GM23338 (cell line): ENCODE results near the gene RPS5. TPM values are rescaled to one million over a fixed set of nuclear protein-coding genes. Genes with fewer than 3 reads are reported as not detected.

Experiments
- ATAC-seq: fragments of 200-7000 bp; cut with Tn5 transposase; 3 replicates; pipeline ENCODE4 v1.9.1; 2020
- DNase-seq: peaks from one replicate; pipeline ENCODE4 v3.0.0-alpha.2; 2015; ENCODE audit warnings: low spot score
- H2AFZ ChIP-seq: fragments of 200-600 bp; sonication (generic); 2 replicates; pipeline ENCODE4 v1.8.0; 2016; ENCODE audit warnings: antibody characterized with exemption, mild to moderate bottlenecking, moderate library complexity
- H3F3A ChIP-seq: fragments of 200-600 bp; sonication (generic); replicated peaks from 2 replicates; pipeline ENCODE4 v1.8.0; 2017; ENCODE audit warnings: antibody characterized with exemption, mixed run types, low read depth
- H3K27ac ChIP-seq: fragments of 200-600 bp; sonication (generic); 2 replicates; pipeline ENCODE4 v1.6.1; 2016; ENCODE audit warnings: low read depth
- H3K27me3 ChIP-seq: fragments of 200-600 bp; sonication (generic); 2 replicates; pipeline ENCODE4 v1.8.0; 2016; ENCODE audit warnings: mild to moderate bottlenecking, mixed run types, moderate library complexity; ENCODE audit not compliant: insufficient read depth
- H3K36me3 ChIP-seq: fragments of 200-600 bp; sonication (generic); 2 replicates; pipeline ENCODE4 v1.8.0; 2016; ENCODE audit warnings: mild to moderate bottlenecking; ENCODE audit not compliant: insufficient read depth
- H3K4me1 ChIP-seq: fragments of 200-600 bp; sonication (generic); 2 replicates; pipeline ENCODE4 v1.8.0; 2016; ENCODE audit warnings: mild to moderate bottlenecking, moderate library complexity; ENCODE audit not compliant: insufficient read depth
- H3K4me2 ChIP-seq: fragments of 200-600 bp; sonication (generic); 2 replicates; pipeline ENCODE4 v1.7.1; 2017; ENCODE audit warnings: mixed run types
- H3K4me3 ChIP-seq: fragments of 200-600 bp; sonication (generic); 2 replicates; pipeline ENCODE4 v1.6.1; 2016; ENCODE audit warnings: mixed run types
- H3K79me2 ChIP-seq: fragments of 200-600 bp; sonication (generic); replicated peaks from 2 replicates; pipeline ENCODE4 v1.8.0; 2017; ENCODE audit warnings: mild to moderate bottlenecking; ENCODE audit not compliant: insufficient read depth
- H3K9me2 ChIP-seq: fragments of 200-600 bp; sonication (generic); 2 replicates; pipeline ENCODE4 v1.8.0; 2017; ENCODE audit not compliant: insufficient read depth
- H4K20me1 ChIP-seq: fragments of 200-600 bp; sonication (generic); replicated peaks from 2 replicates; pipeline ENCODE4 v1.8.0; 2017; ENCODE audit warnings: mild to moderate bottlenecking; ENCODE audit not compliant: insufficient read depth
- H3K27ac Mint-ChIP-seq: 2 replicates; pipeline ENCODE4 v1.8.0; 2020; ENCODE audit warnings: inconsistent platforms, mild to moderate bottlenecking, moderate library complexity, mixed read lengths
- H3K27me3 Mint-ChIP-seq: 3 replicates; pipeline ENCODE4 v1.8.0; 2022; ENCODE audit warnings: low read depth, mild to moderate bottlenecking, moderate library complexity, mixed read lengths, inconsistent platforms; ENCODE audit not compliant: insufficient read depth, poor library complexity
- H3K36me3 Mint-ChIP-seq: 3 replicates; pipeline ENCODE4 v1.8.0; 2021; ENCODE audit warnings: low read depth, mild to moderate bottlenecking, inconsistent platforms, moderate library complexity, mixed read lengths
- H3K4me1 Mint-ChIP-seq: 3 replicates; pipeline ENCODE4 v1.8.0; 2020; ENCODE audit warnings: mild to moderate bottlenecking, inconsistent platforms, mixed read lengths
- H3K4me3 Mint-ChIP-seq: 3 replicates; pipeline ENCODE4 v1.8.0; 2021; ENCODE audit warnings: moderate library complexity, mild to moderate bottlenecking, inconsistent platforms, mixed read lengths
- H3K9me3 Mint-ChIP-seq: 3 replicates; pipeline ENCODE4 v1.8.0; 2020; ENCODE audit warnings: moderate library complexity, mild to moderate bottlenecking, inconsistent platforms, mixed read lengths
- CREB1 ChIP-seq: fragments of 250-450 bp; sonication (Bioruptor Pico); IDR thresholded peaks from 2 replicates; pipeline ENCODE4 v1.5.0; 2020; ENCODE audit warnings: low read depth, mild to moderate bottlenecking, moderate library complexity
- CTCF ChIP-seq, 2 experiments: fragments of 200-600 bp in 1 of 2; sonication (generic) in 1 of 2; conservative IDR thresholded peaks; 2 replicates each; pipeline versions ENCODE4 v1.5.1 to v1.6.1; 2016 to 2017; ENCODE audit warnings: antibody characterized with exemption in 2 of 2, low read depth in 2 of 2, mild to moderate bottlenecking in 2 of 2, moderate library complexity in 1 of 2
- EZH2phosphoT487 ChIP-seq: fragments of 200-600 bp; sonication (generic); IDR thresholded peaks from one replicate; pipeline ENCODE4 v1.8.1; 2018; ENCODE audit warnings: antibody characterized with exemption; ENCODE audit not compliant: unreplicated experiment
- JUNB ChIP-seq: IDR thresholded peaks from one replicate; pipeline ENCODE4 v1.6.1; 2016; ENCODE audit warnings: antibody characterized with exemption; ENCODE audit not compliant: unreplicated experiment
- NANOG ChIP-seq: IDR thresholded peaks from 2 replicates; pipeline ENCODE4 v1.6.1; 2016; ENCODE audit warnings: antibody characterized with exemption, borderline replicate concordance
- POLR2AphosphoS5 ChIP-seq: IDR thresholded peaks from 2 replicates; pipeline ENCODE4 v1.6.1; 2016; ENCODE audit warnings: antibody characterized with exemption, low read depth
- ZNF114 ChIP-seq: fragments of 250-450 bp; sonication (Bioruptor Pico); IDR thresholded peaks from 2 replicates; pipeline ENCODE4 v1.5.0; 2020; ENCODE audit warnings: mild to moderate bottlenecking, moderate library complexity
- ZNF331 ChIP-seq: fragments of 250-450 bp; sonication (Bioruptor Pico); IDR thresholded peaks from 2 replicates; pipeline ENCODE4 v1.5.0; 2020; ENCODE audit warnings: low read depth, mild to moderate bottlenecking, moderate library complexity
- polyA plus RNA-seq: library from polyadenylated mRNA; unstranded; fragments of >200 nt; fragmentation: Nextera tagmentation; extraction: Ambion mirVana; gene quantifications from 2 replicates; pipeline ENCODE4 v1.2.1, GENCODE V29; 2016
- total RNA-seq: library from RNA; depleted of rRNA; stranded (reverse); fragments of >200 nt; shearing (Covaris generic); gene quantifications from 2 replicates; pipeline ENCODE4 v1.2.3, GENCODE V29; 2014
- TF ChIP-seq, protein P1 (sequence below): IDR thresholded peaks from 2 replicates; pipeline ENCODE4 v1.6.1; 2016; ENCODE audit warnings: antibody characterized with exemption

RPS5 gene
- total and polyA plus RNA-seq, 2 experiments from 2014 or later, result 734 to 2,111 TPM

DNA sequence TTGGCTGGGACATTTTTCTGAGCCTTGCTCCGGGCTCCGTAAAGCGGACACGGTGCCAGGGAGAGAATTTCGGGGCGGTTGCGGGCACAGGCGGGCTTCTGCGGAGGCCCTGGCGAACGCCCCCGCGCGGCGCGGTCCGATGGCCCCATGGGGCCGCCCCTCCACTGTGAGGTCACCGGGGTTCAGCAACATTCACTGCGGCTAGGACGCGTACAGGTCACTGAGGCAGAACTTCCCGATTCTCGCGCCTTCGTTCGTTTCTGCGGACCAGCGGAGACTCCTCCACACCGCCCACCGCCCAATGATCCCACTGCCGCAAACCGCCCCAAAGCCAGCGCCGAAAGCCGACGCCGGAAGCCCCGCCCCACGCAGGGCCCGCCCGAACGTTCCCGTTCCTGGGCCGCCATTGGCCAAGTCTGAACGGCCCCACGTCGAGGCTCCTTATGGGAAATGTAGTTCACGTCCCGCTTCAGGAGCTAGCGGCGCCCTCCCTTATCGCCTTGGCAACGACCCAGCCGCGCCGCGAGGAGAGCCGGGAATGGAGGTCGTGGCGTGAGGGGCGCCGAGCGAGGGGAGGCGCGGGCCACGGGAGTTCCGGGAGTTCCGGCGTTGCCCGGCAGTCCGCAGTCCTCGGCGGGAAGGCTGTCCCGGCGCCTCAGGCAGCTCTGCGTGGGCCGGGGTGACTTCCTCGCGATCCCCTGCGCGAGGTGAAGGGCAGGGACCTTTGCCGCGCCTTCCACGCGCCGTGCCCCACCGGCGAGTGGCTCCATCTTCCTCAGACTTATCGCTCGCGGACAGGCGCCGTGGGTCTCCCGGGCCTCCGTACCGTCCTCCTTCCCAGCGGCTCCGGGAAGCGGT, 21.3 kb downstream of the RPS5 start, which contains the start of gene ZNF584:
Gene ZNF584, plus strand, starts transcription at position 498 of the 858 bp plus-strand sequence. CDS start 499 bp downstream, outside the sequence.
- Histone ChIP-seq H3K79me2 (no peaks in the 10 kb centered on the region), H4K20me1 (no peaks in the 10 kb centered on the region), H3K4me2 (peak within 1 kb of the TSS; percentile 98), H3K27me3 (0 out of 2 replicates have a peak, but pooled peaks cover 7% of the 10 kb centered on the region), H2AFZ (peak within 1 kb of the TSS; percentile 96), H3K4me1 (no peaks in the 10 kb centered on the region), H3F3A (0 out of 2 replicates have a peak, but pooled peaks cover 6% of the 10 kb centered on the region), H3K27ac (peak within 1 kb of the TSS; percentile 50; the same call in 1 of the 2 replicates), H3K4me3 (peak within 1 kb of the TSS; percentile 94), H3K36me3 (no peaks in the 10 kb centered on the region), H3K9me2 (0 out of 2 replicates have a peak, but pooled peaks cover 5% of the 10 kb centered on the region)
- peak; percentile 95 for ATAC-seq
- peaks cover 13% of the 10 kb centered on the region for H3K9me3 Mint-ChIP-seq
- TF ChIP-seq CREB1 (CRISPR knock-in tag) (peak; percentile 61), ZNF331 (CRISPR knock-in tag) (no peak), EZH2phosphoT487 (no peak), POLR2AphosphoS5 (peak; percentile 97), NANOG (peak; percentile 71), ZNF114 (no peak)
- TF ChIP-seq, protein P1, sequence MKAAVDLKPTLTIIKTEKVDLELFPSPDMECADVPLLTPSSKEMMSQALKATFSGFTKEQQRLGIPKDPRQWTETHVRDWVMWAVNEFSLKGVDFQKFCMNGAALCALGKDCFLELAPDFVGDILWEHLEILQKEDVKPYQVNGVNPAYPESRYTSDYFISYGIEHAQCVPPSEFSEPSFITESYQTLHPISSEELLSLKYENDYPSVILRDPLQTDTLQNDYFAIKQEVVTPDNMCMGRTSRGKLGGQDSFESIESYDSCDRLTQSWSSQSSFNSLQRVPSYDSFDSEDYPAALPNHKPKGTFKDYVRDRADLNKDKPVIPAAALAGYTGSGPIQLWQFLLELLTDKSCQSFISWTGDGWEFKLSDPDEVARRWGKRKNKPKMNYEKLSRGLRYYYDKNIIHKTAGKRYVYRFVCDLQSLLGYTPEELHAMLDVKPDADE, result peak; percentile 96
- peak; percentile 99 for DNase-seq
- peaks cover 12% of the 10 kb centered on the region for H3K36me3 Mint-ChIP-seq
- peaks cover 15% of the 10 kb centered on the region for H3K27me3 Mint-ChIP-seq
- H3K4me3 Mint-ChIP-seq, result peak within 1 kb of the TSS; percentile 94
- peaks cover 17% of the 10 kb centered on the region for H3K4me1 Mint-ChIP-seq
- H3K27ac Mint-ChIP-seq, result peak within 1 kb of the TSS; percentile 88

GRCh38 chr19:58409010-58409790, 22.1 kb downstream of the RPS5 start:
- H3K79me2 ChIP-seq, result no peaks in the 10 kb centered on the region
- H3K27ac ChIP-seq, result no peak overlapping the region
- peak overlapping the region; percentile 94 for H3K4me3 Mint-ChIP-seq
- H3K36me3 Mint-ChIP-seq, result peaks cover 8% of the 10 kb centered on the region
- H4K20me1 ChIP-seq, result no peaks in the 10 kb centered on the region
- H3K4me1 ChIP-seq, result no peaks in the 10 kb centered on the region
- H3K36me3 ChIP-seq, result no peaks in the 10 kb centered on the region
- H3F3A ChIP-seq, result 0 out of 2 replicates have a peak, but pooled peaks cover 6% of the 10 kb centered on the region
- peak overlapping the region; percentile 98 for H3K4me2 ChIP-seq
- DNase-seq (peak; percentile 37), ATAC-seq (peak; percentile 48)
- peak overlapping the region; percentile 91 for H2AFZ ChIP-seq
- H3K4me3 ChIP-seq, result peak overlapping the region; percentile 94
- H3K4me1 Mint-ChIP-seq, result peaks cover 17% of the 10 kb centered on the region
- H3K27ac Mint-ChIP-seq, result no peak overlapping the region
- 0 out of 2 replicates have a peak, but pooled peaks cover 5% of the 10 kb centered on the region for H3K9me2 ChIP-seq
- H3K27me3 ChIP-seq, result 0 out of 2 replicates have a peak, but pooled peaks cover 7% of the 10 kb centered on the region
- H3K27me3 Mint-ChIP-seq, result peaks cover 13% of the 10 kb centered on the region
- peaks cover 10% of the 10 kb centered on the region for H3K9me3 Mint-ChIP-seq
- no peak for TF ChIP-seq JUNB
- TF ChIP-seq ZNF331 (CRISPR knock-in tag), result no peak
- no peak for TF ChIP-seq EZH2phosphoT487
- TF ChIP-seq NANOG, result no peak
- no peak for TF ChIP-seq CTCF (conservative IDR thresholded peaks at IDR 0.05; ENCODE audit: low read depth in 2 of 2)
